ENCODE results near the gene LRP3.
A peak's percentile ranks its signal among the peaks of the same experiment; 100 is the strongest.

Gene LRP3

DNA sequence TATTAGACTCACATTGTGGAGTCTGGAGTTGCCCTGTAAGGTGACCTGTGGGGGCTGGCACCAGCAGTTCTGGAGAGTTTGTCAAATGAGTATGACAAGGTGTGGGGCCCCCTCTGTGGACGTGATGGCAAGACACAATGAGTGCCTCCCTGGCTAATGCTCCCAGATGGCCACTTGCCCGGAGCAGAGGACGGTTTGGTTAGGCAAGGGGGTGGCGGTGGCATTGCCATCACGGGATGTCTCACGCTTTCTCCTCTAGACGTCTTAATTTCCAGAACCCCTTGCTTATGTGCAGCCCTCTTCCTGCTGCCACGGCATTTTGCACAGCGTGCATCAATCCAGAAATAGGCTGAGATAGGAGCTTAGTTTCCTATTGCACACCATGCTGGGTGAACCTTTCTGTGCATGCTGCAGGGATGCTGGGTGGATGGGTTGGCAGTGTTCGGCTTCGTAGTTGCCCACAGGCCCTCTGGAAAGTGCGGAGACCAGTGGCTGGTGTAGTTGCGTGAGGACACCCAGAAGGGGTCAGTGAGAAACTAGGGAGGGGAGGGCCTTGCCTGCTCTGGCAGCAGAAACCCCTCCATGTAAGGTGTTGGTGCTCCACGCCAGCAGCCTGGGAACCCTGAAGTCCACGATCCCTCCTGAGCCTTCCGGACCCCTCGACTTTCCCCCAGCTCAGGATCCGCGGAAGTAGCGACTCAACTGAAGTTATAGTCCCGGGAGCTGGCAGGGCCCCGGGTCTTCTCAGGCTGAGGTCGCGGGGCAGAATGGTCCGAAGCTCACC lies 18.1 kb upstream of the LRP3 start:
- ChIA-PET CTCF (interaction anchor here (0.5 to 1.4 kb wide), 4 partner anchors 8 to 135 kb away, joined by 3 to 6 read pairs (median 3); no protein-coding TSS in a partner anchor), POLR2A (interaction anchor here (0.6 to 2.6 kb wide), 19 partner anchors 8 to 204 kb away, joined by 3 to 23 read pairs (median 3); partner anchors contain the start of genes CEBPA, CEBPG, CEP89 and FAAP24)
- DNase-seq (ENCODE audit: extremely low spot score) = no peak
- no peak for TF ChIP-seq PKNOX1 (IDR thresholded peaks at IDR 0.05)
- TF ChIP-seq ELF4 (IDR thresholded peaks at IDR 0.05) = no peak
- TF ChIP-seq FOXA1 (IDR thresholded peaks at IDR 0.05) = no peak
- no peak for TF ChIP-seq TARDBP (IDR thresholded peaks at IDR 0.05)
- TF ChIP-seq FOXK2 (IDR thresholded peaks at IDR 0.05) = no peak
- no peak for TF ChIP-seq CTBP1 (IDR thresholded peaks at IDR 0.05; ENCODE audit: borderline replicate concordance)
- TF ChIP-seq SP1 (IDR thresholded peaks at IDR 0.05) = no peak
- no peak for TF ChIP-seq BHLHE40 (IDR thresholded peaks at IDR 0.05; ENCODE audit: borderline replicate concordance)
- no peak for TF ChIP-seq LEF1 (IDR thresholded peaks at IDR 0.05; ENCODE audit: borderline replicate concordance)
- TF ChIP-seq L3MBTL2 (conservative IDR thresholded peaks at IDR 0.05) = no peak
- no peak for TF ChIP-seq SUZ12 (IDR thresholded peaks at IDR 0.05)
- no peak for TF ChIP-seq FOXM1 (IDR thresholded peaks at IDR 0.05; ENCODE audit: borderline replicate concordance)
- no peak for TF ChIP-seq ZNF384 (IDR thresholded peaks at IDR 0.05)
- no peak for TF ChIP-seq HDGF (IDR thresholded peaks at IDR 0.05; ENCODE audit: borderline replicate concordance)
- TF ChIP-seq NFRKB (IDR thresholded peaks at IDR 0.05) = no peak
- TF ChIP-seq ARNT (IDR thresholded peaks at IDR 0.05) = no peak

DNA sequence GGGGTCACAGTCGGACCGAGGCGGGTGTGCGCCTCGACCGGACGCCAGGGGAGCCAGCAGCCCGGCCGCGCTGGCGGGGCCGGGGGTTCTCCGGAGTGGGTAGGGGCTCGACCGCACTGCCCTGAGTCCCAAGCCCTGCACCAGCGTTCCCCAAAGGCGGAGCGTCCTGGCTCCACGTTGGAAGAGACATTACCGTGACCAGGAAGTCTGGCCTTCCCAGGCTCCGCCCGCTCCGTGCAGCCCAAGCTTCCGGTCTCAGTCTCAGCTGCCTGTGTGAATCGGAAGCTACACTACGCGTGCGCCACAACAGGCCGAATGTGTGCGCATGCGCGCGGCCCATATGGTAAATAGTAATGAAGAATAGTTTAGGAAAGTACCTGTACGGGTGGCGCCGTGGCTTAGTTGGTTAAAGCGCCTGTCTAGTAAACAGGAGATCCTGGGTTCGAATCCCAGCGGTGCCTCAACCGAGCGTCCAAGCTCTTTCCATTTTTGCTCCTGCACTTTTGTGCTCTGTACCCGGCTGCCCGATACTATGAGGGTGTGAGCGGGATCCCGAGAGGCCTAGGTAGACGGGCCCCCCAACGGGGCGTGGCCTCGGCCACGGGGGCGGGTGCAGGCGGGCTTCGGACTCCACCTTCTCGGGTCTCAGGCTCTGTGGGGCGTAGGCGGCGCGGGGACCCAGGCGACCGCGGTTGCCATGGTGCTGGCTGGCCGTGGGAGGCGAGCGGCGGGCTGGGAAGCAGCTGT lies 17.3 kb upstream of the LRP3 start:
- POLR2A ChIA-PET = interaction anchor here (0.6 to 2.6 kb wide), 20 partner anchors 8 to 215 kb away, joined by 3 to 23 read pairs (median 3); partner anchors contain the start of genes CEBPA, CEBPG, CEP89 and FAAP24
- TF ChIP-seq L3MBTL2 (conservative IDR thresholded peaks at IDR 0.05) = 0 out of 2 replicates have a peak, but pooled peaks have one; percentile 21
- TF ChIP-seq ELF4 (IDR thresholded peaks at IDR 0.05) = peak; percentile 83
- TF ChIP-seq BHLHE40 (IDR thresholded peaks at IDR 0.05; ENCODE audit: borderline replicate concordance) = no peak
- TF ChIP-seq FOXK2 (IDR thresholded peaks at IDR 0.05) = peak; percentile 70; the same call in 1 of the 2 replicates
- CTCF ChIA-PET = interaction anchor here (0.8 to 1.4 kb wide), 3 partner anchors 7 to 33 kb away, joined by 3 to 6 read pairs (median 3); no protein-coding TSS in a partner anchor
- DNase-seq (ENCODE audit: extremely low spot score) = peak; percentile 96

GRCh38 chr19:33177417-33177979 lies 16.6 kb upstream of the LRP3 start:
- peak; percentile 46 for DNase-seq (ENCODE audit: extremely low spot score)
- POLR2A ChIA-PET = interaction anchor here (0.8 to 2.6 kb wide), 12 partner anchors 17 to 205 kb away, joined by 3 to 23 read pairs (median 3); partner anchors contain the start of genes CEBPG, CEP89 and FAAP24
- TF ChIP-seq L3MBTL2 (conservative IDR thresholded peaks at IDR 0.05) (peak; percentile 68), TARDBP (IDR thresholded peaks at IDR 0.05) (peak; percentile 84), ELF4 (IDR thresholded peaks at IDR 0.05) (no peak), NFRKB (IDR thresholded peaks at IDR 0.05) (no peak), SUZ12 (IDR thresholded peaks at IDR 0.05) (no peak)
- CTCF ChIA-PET = interaction anchor here (0.8 kb wide), 1 partner anchor 33 kb away, joined by 3 read pairs; no protein-coding TSS in a partner anchor

- CTCF ChIA-PET = no interaction called here
- POLR2A ChIA-PET = interaction anchor here (1.1 kb wide), 1 partner anchor 62 kb away, joined by 3 read pairs; no protein-coding TSS in a partner anchor
- no peak for DNase-seq (ENCODE audit: extremely low spot score)
- TF ChIP-seq SUZ12 (IDR thresholded peaks at IDR 0.05) = no peak
- TF ChIP-seq ZNF384 (IDR thresholded peaks at IDR 0.05) = no peak
- TF ChIP-seq FOXK2 (IDR thresholded peaks at IDR 0.05) = no peak
- TF ChIP-seq BHLHE40 (IDR thresholded peaks at IDR 0.05; ENCODE audit: borderline replicate concordance) = no peak
- TF ChIP-seq LEF1 (IDR thresholded peaks at IDR 0.05; ENCODE audit: borderline replicate concordance) = no peak
- TF ChIP-seq HDGF (IDR thresholded peaks at IDR 0.05; ENCODE audit: borderline replicate concordance) = no peak
- TF ChIP-seq SP1 (IDR thresholded peaks at IDR 0.05) = no peak
- no peak for TF ChIP-seq TARDBP (IDR thresholded peaks at IDR 0.05)
- no peak for TF ChIP-seq FOXA1 (IDR thresholded peaks at IDR 0.05)
- TF ChIP-seq ARNT (IDR thresholded peaks at IDR 0.05) = no peak
- no peak for TF ChIP-seq ELF4 (IDR thresholded peaks at IDR 0.05)
- no peak for TF ChIP-seq PKNOX1 (IDR thresholded peaks at IDR 0.05)
- no peak for TF ChIP-seq L3MBTL2 (conservative IDR thresholded peaks at IDR 0.05)
- TF ChIP-seq NFRKB (IDR thresholded peaks at IDR 0.05) = no peak
- TF ChIP-seq CTBP1 (IDR thresholded peaks at IDR 0.05; ENCODE audit: borderline replicate concordance) = no peak
- TF ChIP-seq FOXM1 (IDR thresholded peaks at IDR 0.05; ENCODE audit: borderline replicate concordance) = no peak
Observed at GRCh38 chr19:33186431-33187182, 7.5 kb upstream of the LRP3 start.

- no peak for DNase-seq (ENCODE audit: extremely low spot score)
- ChIA-PET CTCF (no interaction called here), POLR2A (interaction anchor here (1.1 kb wide), 1 partner anchor 63 kb away, joined by 3 read pairs; no protein-coding TSS in a partner anchor)
- no peak for TF ChIP-seq CTBP1 (IDR thresholded peaks at IDR 0.05; ENCODE audit: borderline replicate concordance)
- no peak for TF ChIP-seq ELF4 (IDR thresholded peaks at IDR 0.05)
- no peak for TF ChIP-seq FOXA1 (IDR thresholded peaks at IDR 0.05)
- no peak for TF ChIP-seq LEF1 (IDR thresholded peaks at IDR 0.05; ENCODE audit: borderline replicate concordance)
- no peak for TF ChIP-seq FOXK2 (IDR thresholded peaks at IDR 0.05)
- no peak for TF ChIP-seq SP1 (IDR thresholded peaks at IDR 0.05)
- no peak for TF ChIP-seq ARNT (IDR thresholded peaks at IDR 0.05)
- TF ChIP-seq BHLHE40 (IDR thresholded peaks at IDR 0.05; ENCODE audit: borderline replicate concordance) = no peak
- TF ChIP-seq FOXM1 (IDR thresholded peaks at IDR 0.05; ENCODE audit: borderline replicate concordance) = no peak
- no peak for TF ChIP-seq L3MBTL2 (conservative IDR thresholded peaks at IDR 0.05)
- no peak for TF ChIP-seq ZNF384 (IDR thresholded peaks at IDR 0.05)
- no peak for TF ChIP-seq NFRKB (IDR thresholded peaks at IDR 0.05)
- TF ChIP-seq TARDBP (IDR thresholded peaks at IDR 0.05) = no peak
Observed at GRCh38 chr19:33187183-33187540, 7.0 kb upstream of the LRP3 start.

Measured in HEK293T (cell line).